Measurements from ENCODE around the gene ARL11. TPM values are rescaled to one million over a fixed set of nuclear protein-coding genes. Genes with fewer than 3 reads are reported as not detected.

ARL11 gene
- total RNA-seq (2014; rRNA removed; shearing (Covaris generic); ENCODE audit: low replicate concordance), result 8.3 TPM in 2 replicates

DNA sequence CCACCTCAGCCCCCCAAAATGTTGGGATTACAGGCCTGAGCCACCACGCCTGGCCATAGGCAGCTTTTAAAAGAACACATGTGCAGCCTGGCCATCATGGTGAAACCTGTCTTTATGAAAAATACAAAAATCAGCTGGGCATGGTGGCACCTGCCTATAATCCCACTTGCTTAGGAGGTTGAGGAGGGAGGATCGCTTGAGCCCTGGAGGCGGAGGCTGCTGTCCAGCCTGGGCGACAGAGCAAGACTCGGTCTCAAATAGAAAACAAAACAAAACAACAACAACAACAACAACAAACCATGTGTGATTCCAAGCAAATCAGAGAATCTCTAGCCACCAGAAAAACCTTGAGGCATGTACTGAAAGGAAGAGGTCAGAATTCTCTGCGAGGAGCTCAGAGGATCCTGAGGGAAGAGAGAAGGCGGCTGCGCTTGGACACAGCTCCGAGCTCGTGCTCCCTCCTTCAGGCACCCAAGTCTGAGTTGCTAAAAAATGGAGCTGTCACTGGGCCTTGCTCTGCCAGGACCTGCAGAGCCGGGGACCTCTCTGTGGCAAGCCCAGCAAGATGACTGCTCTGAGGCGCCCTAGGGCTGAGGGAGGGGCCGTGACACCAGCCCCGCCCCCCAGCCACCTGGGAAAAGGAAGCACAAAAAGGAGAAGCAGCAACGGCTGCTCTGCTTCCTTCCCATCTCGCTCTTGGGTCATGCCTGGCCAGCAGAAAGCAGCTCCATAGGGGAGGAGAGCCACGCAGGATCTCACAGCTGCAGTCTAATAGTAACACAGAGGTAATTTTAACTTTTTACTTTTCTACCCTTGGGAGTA is at the start of gene ARL11:
TSS of gene ARL11 (plus strand) at position 677 of the 822 bp plus-strand sequence. CDS start 1,941 bp downstream, outside the sequence.
- Histone ChIP-seq H3K27me3 (ENCODE audit: low read length) (no peaks in the 10 kb centered on the region), H3K9me2 (replicated peaks; ENCODE audit: insufficient read depth, low read length) (no peaks in the 10 kb centered on the region), H3K27ac (ENCODE audit: low read length) (peak within 1 kb of the TSS; percentile 74), H3K9ac (ENCODE audit: low read length) (peak within 1 kb of the TSS; percentile 69), H3K79me2 (ENCODE audit: low read length) (peaks cover 36% of the 10 kb centered on the region), H2AFZ (ENCODE audit: low read length) (peak within 1 kb of the TSS; percentile 94), H3K4me1 (ENCODE audit: low read length) (peaks cover 19% of the 10 kb centered on the region), H3K9me3 (ENCODE audit: low read length) (no peaks in the 10 kb centered on the region), H4K20me1 (ENCODE audit: insufficient read depth, low read depth, low read length) (no peaks in the 10 kb centered on the region), H3K36me3 (ENCODE audit: insufficient read depth, low read length) (peaks cover 4% of the 10 kb centered on the region; the same call in 1 of the 2 replicates), H3K4me2 (ENCODE audit: low read depth, low read length, poor library complexity, severe bottlenecking) (peak within 1 kb of the TSS; percentile 91), H3K4me3 (ENCODE audit: low read length) (peak within 1 kb of the TSS; percentile 72)
- DNase-seq, result peak; percentile 96

GRCh38 chr13:49579501-49579900 is 48.8 kb upstream of the ARL11 start:
- no peaks in the 10 kb centered on the region for H3K9me2 ChIP-seq (replicated peaks; ENCODE audit: insufficient read depth, low read length)
- no peak overlapping the region for H2AFZ ChIP-seq (ENCODE audit: low read length)
- H3K9ac ChIP-seq (ENCODE audit: low read length), result no peak overlapping the region
- H3K4me1 ChIP-seq (ENCODE audit: low read length), result peaks cover 47% of the 10 kb centered on the region
- no peaks in the 10 kb centered on the region for H3K9me3 ChIP-seq (ENCODE audit: low read length)
- H3K27me3 ChIP-seq (ENCODE audit: low read length), result no peaks in the 10 kb centered on the region
- H3K36me3 ChIP-seq (ENCODE audit: insufficient read depth, low read length), result peaks cover 17% of the 10 kb centered on the region; the same call in 1 of the 2 replicates
- H3K4me3 ChIP-seq (ENCODE audit: low read length), result no peak overlapping the region
- peaks cover 74% of the 10 kb centered on the region for H3K79me2 ChIP-seq (ENCODE audit: low read length)
- DNase-seq, result no peak
- no peak overlapping the region for H3K27ac ChIP-seq (ENCODE audit: low read length)
- no peaks in the 10 kb centered on the region; the same call in 1 of the 2 replicates for H4K20me1 ChIP-seq (ENCODE audit: insufficient read depth, low read depth, low read length)
- H3K4me2 ChIP-seq (ENCODE audit: low read depth, low read length, poor library complexity, severe bottlenecking), result no peak overlapping the region

- Histone ChIP-seq H2AFZ (ENCODE audit: low read length) (no peak overlapping the region), H3K27me3 (ENCODE audit: low read length) (no peaks in the 10 kb centered on the region), H3K27ac (ENCODE audit: low read length) (peak overlapping the region; percentile 66), H3K9ac (ENCODE audit: low read length) (peak overlapping the region; percentile 34; the same call in 1 of the 2 replicates), H3K9me3 (ENCODE audit: low read length) (no peaks in the 10 kb centered on the region), H4K20me1 (ENCODE audit: insufficient read depth, low read depth, low read length) (no peaks in the 10 kb centered on the region; the same call in 1 of the 2 replicates), H3K36me3 (ENCODE audit: insufficient read depth, low read length) (peaks cover 17% of the 10 kb centered on the region; the same call in 1 of the 2 replicates), H3K4me3 (ENCODE audit: low read length) (no peak overlapping the region), H3K4me1 (ENCODE audit: low read length) (peaks cover 53% of the 10 kb centered on the region), H3K79me2 (ENCODE audit: low read length) (peaks cover 67% of the 10 kb centered on the region), H3K9me2 (replicated peaks; ENCODE audit: insufficient read depth, low read length) (no peaks in the 10 kb centered on the region), H3K4me2 (ENCODE audit: low read depth, low read length, poor library complexity, severe bottlenecking) (peak overlapping the region; percentile 26)
- no peak for DNase-seq
Measured at GRCh38 chr13:49580980-49581680, 47.2 kb upstream of the ARL11 start.

GRCh38 chr13:49584771-49585182 is 43.5 kb upstream of the ARL11 start:
- H3K79me2 ChIP-seq (ENCODE audit: low read length), result peaks cover 46% of the 10 kb centered on the region
- peak overlapping the region; percentile 93 for H2AFZ ChIP-seq (ENCODE audit: low read length)
- peak overlapping the region; percentile 73 for H3K4me2 ChIP-seq (ENCODE audit: low read depth, low read length, poor library complexity, severe bottlenecking)
- no peaks in the 10 kb centered on the region for H3K27me3 ChIP-seq (ENCODE audit: low read length)
- peaks cover 9% of the 10 kb centered on the region; the same call in 1 of the 2 replicates for H3K36me3 ChIP-seq (ENCODE audit: insufficient read depth, low read length)
- no peaks in the 10 kb centered on the region; the same call in 1 of the 2 replicates for H4K20me1 ChIP-seq (ENCODE audit: insufficient read depth, low read depth, low read length)
- no peaks in the 10 kb centered on the region for H3K9me3 ChIP-seq (ENCODE audit: low read length)
- peaks cover 43% of the 10 kb centered on the region for H3K4me1 ChIP-seq (ENCODE audit: low read length)
- peak overlapping the region; percentile 93 for H3K4me3 ChIP-seq (ENCODE audit: low read length)
- DNase-seq, result peak; percentile 85
- peak overlapping the region; percentile 92 for H3K27ac ChIP-seq (ENCODE audit: low read length)
- no peaks in the 10 kb centered on the region for H3K9me2 ChIP-seq (replicated peaks; ENCODE audit: insufficient read depth, low read length)
- peak overlapping the region; percentile 95 for H3K9ac ChIP-seq (ENCODE audit: low read length)

- Histone ChIP-seq H3K79me2 (ENCODE audit: low read length) (peaks cover 43% of the 10 kb centered on the region), H3K9ac (ENCODE audit: low read length) (peak within 1 kb of the TSS; percentile 95), H3K4me3 (ENCODE audit: low read length) (peak within 1 kb of the TSS; percentile 93), H3K27me3 (ENCODE audit: low read length) (no peaks in the 10 kb centered on the region), H3K4me1 (ENCODE audit: low read length) (peaks cover 42% of the 10 kb centered on the region), H3K27ac (ENCODE audit: low read length) (peak within 1 kb of the TSS; percentile 92), H3K4me2 (ENCODE audit: low read depth, low read length, poor library complexity, severe bottlenecking) (peak within 1 kb of the TSS; percentile 73), H3K9me3 (ENCODE audit: low read length) (no peaks in the 10 kb centered on the region), H2AFZ (ENCODE audit: low read length) (peak within 1 kb of the TSS; percentile 93), H4K20me1 (ENCODE audit: insufficient read depth, low read depth, low read length) (no peaks in the 10 kb centered on the region; the same call in 1 of the 2 replicates), H3K9me2 (replicated peaks; ENCODE audit: insufficient read depth, low read length) (no peaks in the 10 kb centered on the region), H3K36me3 (ENCODE audit: insufficient read depth, low read length) (0 out of 2 replicates have a peak, but pooled peaks cover 4% of the 10 kb centered on the region)
- DNase-seq, result peak; percentile 92
Measured at GRCh38 chr13:49585220-49586157, 42.8 kb upstream of the ARL11 start, which contains the start of gene RCBTB1. TSS of gene RCBTB1 (minus strand) at chr13:49585558. CDS start at chr13:49567279, 18,279 bp downstream.

- Histone ChIP-seq H3K4me2 (ENCODE audit: low read depth, low read length, poor library complexity, severe bottlenecking) (peak overlapping the region; percentile 73), H3K4me3 (ENCODE audit: low read length) (no peak overlapping the region), H4K20me1 (ENCODE audit: insufficient read depth, low read depth, low read length) (no peaks in the 10 kb centered on the region; the same call in 1 of the 2 replicates), H3K4me1 (ENCODE audit: low read length) (peaks cover 30% of the 10 kb centered on the region), H3K9me3 (ENCODE audit: low read length) (no peaks in the 10 kb centered on the region), H3K27me3 (ENCODE audit: low read length) (no peaks in the 10 kb centered on the region), H3K79me2 (ENCODE audit: low read length) (peaks cover 33% of the 10 kb centered on the region), H3K9me2 (replicated peaks; ENCODE audit: insufficient read depth, low read length) (no peaks in the 10 kb centered on the region), H2AFZ (ENCODE audit: low read length) (peak overlapping the region; percentile 9; the same call in 1 of the 2 replicates), H3K36me3 (ENCODE audit: insufficient read depth, low read length) (0 out of 2 replicates have a peak, but pooled peaks cover 4% of the 10 kb centered on the region), H3K9ac (ENCODE audit: low read length) (no peak overlapping the region), H3K27ac (ENCODE audit: low read length) (no peak overlapping the region)
- DNase-seq, result no peak
Measured at GRCh38 chr13:49586717-49587116, 41.6 kb upstream of the ARL11 start.

GRCh38 chr13:49587311-49587847 is 40.9 kb upstream of the ARL11 start:
- Histone ChIP-seq H3K4me2 (ENCODE audit: low read depth, low read length, poor library complexity, severe bottlenecking) (no peak overlapping the region), H3K79me2 (ENCODE audit: low read length) (peaks cover 29% of the 10 kb centered on the region), H2AFZ (ENCODE audit: low read length) (peak overlapping the region; percentile 9; the same call in 1 of the 2 replicates)

More at GRCh38 chr13:49587311-49587847, 40.9 kb upstream of the ARL11 start:
- Histone ChIP-seq H3K4me1 (ENCODE audit: low read length) (peaks cover 26% of the 10 kb centered on the region), H3K9me3 (ENCODE audit: low read length) (no peaks in the 10 kb centered on the region), H3K9me2 (replicated peaks; ENCODE audit: insufficient read depth, low read length) (no peaks in the 10 kb centered on the region), H3K9ac (ENCODE audit: low read length) (no peak overlapping the region), H3K27me3 (ENCODE audit: low read length) (no peaks in the 10 kb centered on the region), H3K27ac (ENCODE audit: low read length) (no peak overlapping the region), H4K20me1 (ENCODE audit: insufficient read depth, low read depth, low read length) (no peaks in the 10 kb centered on the region; the same call in 1 of the 2 replicates), H3K36me3 (ENCODE audit: insufficient read depth, low read length) (0 out of 2 replicates have a peak, but pooled peaks cover 4% of the 10 kb centered on the region), H3K4me3 (ENCODE audit: low read length) (no peak overlapping the region)
- DNase-seq, result no peak
